GM13977 (cell line): ENCODE measurements around the gene GSTCD.
"Not testable (repeated sequence)": the region's sequence is repeated elsewhere in the genome, so short reads cannot be mapped to it uniquely, and the experiment has no call there.

Experiments
- DNase-seq: peaks from one replicate; pipeline ENCODE4 v3.0.0; 2012; ENCODE audit warnings: low spot score
- CTCF ChIP-seq: IDR thresholded peaks from 2 replicates; pipeline ENCODE4 v1.5.1; 2012; ENCODE audit warnings: mild to moderate bottlenecking, control low read depth; ENCODE audit not compliant: insufficient read depth; ENCODE audit errors: extremely low read depth, missing control alignments
- in situ Hi-C: fragments of 300-500 bp; cut with MboI; formaldehyde crosslinking; loops from one replicate; pipeline ENCODE4 v1.12.0; 2022; ENCODE audit warnings: low sequenced_read_pairs, low pct_unique_long_range_greater_than_20kb, mixed read lengths, inconsistent platforms; ENCODE audit not compliant: unreplicated experiment

GSTCD gene

GRCh38 chr4:105671301-105671700 is 37.3 kb upstream of the GSTCD start:
- no peak for TF ChIP-seq CTCF
- in situ Hi-C loops: no loop called here
- DNase-seq: no peak

GRCh38 chr4:105674011-105674410 is 34.6 kb upstream of the GSTCD start:
- in situ Hi-C loops: no loop called here
- DNase-seq: no peak
- no peak for TF ChIP-seq CTCF

GRCh38 chr4:105677709-105678108 is 30.9 kb upstream of the GSTCD start:
- no peak for DNase-seq
- in situ Hi-C loops: no loop called here
- TF ChIP-seq CTCF: no peak

GRCh38 chr4:105679186-105679585 is 29.4 kb upstream of the GSTCD start:
- no peak for DNase-seq
- no peak for TF ChIP-seq CTCF
- in situ Hi-C loops: no loop called here

- in situ Hi-C loops: no loop called here
These were observed 25.5 kb upstream of the GSTCD start for GRCh38 chr4:105683038-105683437.

GRCh38 chr4:105686571-105686970 is 22.0 kb upstream of the GSTCD start:
- TF ChIP-seq CTCF: no peak
- no peak for DNase-seq
- in situ Hi-C loops: no loop called here

More at GRCh38 chr4:105683038-105683437, 25.5 kb upstream of the GSTCD start:
- no peak for DNase-seq
- no peak for TF ChIP-seq CTCF

GRCh38 chr4:105694812-105695211 is 13.8 kb upstream of the GSTCD start:
- DNase-seq, in situ Hi-C loops: not testable (repeated sequence)

- DNase-seq, in situ Hi-C loops: not testable (repeated sequence)
These were observed 12.8 kb upstream of the GSTCD start for GRCh38 chr4:105695832-105696231.
